WTC11 (cell line): ENCODE data around the gene PPFIBP2. TPM values are rescaled to one million over a fixed set of nuclear protein-coding genes. Genes with fewer than 3 reads are reported as not detected.

Experiments
- ATAC-seq: fragments of 200-7000 bp; cut with Tn5 transposase; 2 replicates; pipeline ENCODE4 v1.10.0; 2021; ENCODE audit warnings: mild to moderate bottlenecking, moderate library complexity
- CTCF ChIA-PET: fragments of 300-600 bp; sonication (Branson Sonifier 250); formaldehyde crosslinking; loops from one replicate; lab custom pipeline; 2021; ENCODE audit warnings: antibody characterized with exemption; lab: Charles Lee
- POLR2A ChIA-PET: fragments of 350-600 bp; sonication (Branson Sonifier 250); formaldehyde crosslinking; loops from one replicate; lab custom pipeline; 2021; ENCODE audit warnings: antibody characterized with exemption; lab: Charles Lee
- DNase-seq: peaks from one replicate; pipeline ENCODE4 v3.0.0; 2021; ENCODE audit warnings: low spot score
- H3K27ac Mint-ChIP-seq: 2 replicates; pipeline ENCODE4 v1.8.0; 2021; ENCODE audit warnings: mixed read lengths
- H3K27me3 Mint-ChIP-seq: 2 replicates; pipeline ENCODE4 v1.8.0; 2021; ENCODE audit warnings: low read depth, mild to moderate bottlenecking, moderate library complexity, mixed read lengths
- H3K36me3 Mint-ChIP-seq: 2 replicates; pipeline ENCODE4 v1.8.0; 2021; ENCODE audit warnings: mixed read lengths
- H3K4me1 Mint-ChIP-seq: 2 replicates; pipeline ENCODE4 v1.8.0; 2022; ENCODE audit warnings: mixed read lengths
- H3K4me3 Mint-ChIP-seq: 2 replicates; pipeline ENCODE4 v1.8.0; 2021; ENCODE audit warnings: mild to moderate bottlenecking, moderate library complexity, mixed read lengths
- H3K9me3 Mint-ChIP-seq: 2 replicates; pipeline ENCODE4 v1.8.0; 2021; ENCODE audit warnings: mixed read lengths
- AFF4 ChIP-seq: sonication (generic); formaldehyde crosslinking; IDR thresholded peaks from 2 replicates; pipeline ENCODE4 v1.8.1; 2023; ENCODE audit warnings: mild to moderate bottlenecking, missing genetic modification reagents, borderline replicate concordance
- ATF2 ChIP-seq: sonication (generic); formaldehyde crosslinking; IDR thresholded peaks from 2 replicates; pipeline ENCODE4 v1.8.1; 2022; ENCODE audit warnings: low read depth, missing genetic modification reagents, borderline replicate concordance
- ATF6 ChIP-seq: sonication (generic); formaldehyde crosslinking; IDR thresholded peaks from 2 replicates; pipeline ENCODE4 v1.8.1; 2023; ENCODE audit warnings: mild to moderate bottlenecking, missing genetic modification reagents
- ELF4 ChIP-seq: sonication (generic); formaldehyde crosslinking; IDR thresholded peaks from 2 replicates; pipeline ENCODE4 v1.8.1; 2022; ENCODE audit warnings: low read depth, mild to moderate bottlenecking, moderate library complexity, missing genetic modification reagents
- ESRRA ChIP-seq: sonication (generic); formaldehyde crosslinking; IDR thresholded peaks from 2 replicates; pipeline ENCODE4 v1.8.1; 2022; ENCODE audit warnings: mild to moderate bottlenecking, missing genetic modification reagents, borderline replicate concordance
- ETV6 ChIP-seq: sonication (generic); formaldehyde crosslinking; IDR thresholded peaks from 2 replicates; pipeline ENCODE4 v1.8.1; 2022; ENCODE audit warnings: mild to moderate bottlenecking, missing genetic modification reagents
- FOXP4 ChIP-seq: sonication (generic); formaldehyde crosslinking; IDR thresholded peaks from 2 replicates; pipeline ENCODE4 v1.8.0; 2022; ENCODE audit warnings: mild to moderate bottlenecking, missing genetic modification reagents
- IRF2 ChIP-seq: sonication (generic); formaldehyde crosslinking; IDR thresholded peaks from 2 replicates; pipeline ENCODE4 v1.8.0; 2022; ENCODE audit warnings: low read depth, missing genetic modification reagents, borderline replicate concordance
- MLX ChIP-seq: sonication (generic); formaldehyde crosslinking; IDR thresholded peaks from 2 replicates; pipeline ENCODE4 v1.8.1; 2023; ENCODE audit warnings: mild to moderate bottlenecking, missing genetic modification reagents, moderate library complexity
- NFATC4 ChIP-seq: fragments of 250-450 bp; sonication (Bioruptor Pico); IDR thresholded peaks from 2 replicates; pipeline ENCODE4 v1.9.0; 2021; ENCODE audit warnings: mild to moderate bottlenecking
- NR1H2 ChIP-seq: sonication (generic); formaldehyde crosslinking; IDR thresholded peaks from 2 replicates; pipeline ENCODE4 v1.9.0; 2021; ENCODE audit warnings: mild to moderate bottlenecking, moderate library complexity, missing genetic modification reagents
- PRDM15 ChIP-seq: sonication (generic); formaldehyde crosslinking; IDR thresholded peaks from 2 replicates; pipeline ENCODE4 v1.8.0; 2022; ENCODE audit warnings: missing genetic modification reagents
- PRRX2 ChIP-seq: fragments of 250-450 bp; sonication (Bioruptor Pico); IDR thresholded peaks from 2 replicates; pipeline ENCODE4 v1.8.0; 2021; ENCODE audit warnings: mild to moderate bottlenecking
- RELA ChIP-seq: sonication (generic); formaldehyde crosslinking; IDR thresholded peaks from 2 replicates; pipeline ENCODE4 v1.8.1; 2022; ENCODE audit warnings: missing genetic modification reagents, mild to moderate bottlenecking, borderline replicate concordance
- TEAD1 ChIP-seq: sonication (generic); formaldehyde crosslinking; IDR thresholded peaks from 2 replicates; pipeline ENCODE4 v1.8.0; 2022; ENCODE audit warnings: mild to moderate bottlenecking, missing genetic modification reagents
- TEAD4 ChIP-seq: sonication (generic); formaldehyde crosslinking; IDR thresholded peaks from 2 replicates; pipeline ENCODE4 v1.8.0; 2022; ENCODE audit warnings: mild to moderate bottlenecking, missing genetic modification reagents
- ZMAT4 ChIP-seq: fragments of 250-450 bp; sonication (Bioruptor Pico); IDR thresholded peaks from 2 replicates; pipeline ENCODE4 v1.9.0; 2021; ENCODE audit warnings: mild to moderate bottlenecking
- ZNF138 ChIP-seq: sonication (generic); formaldehyde crosslinking; conservative IDR thresholded peaks from 2 replicates; pipeline ENCODE4 v1.8.1; 2022; ENCODE audit warnings: mild to moderate bottlenecking, moderate library complexity, missing genetic modification reagents
- total RNA-seq: library from RNA; stranded (reverse); gene quantifications from 3 replicates; pipeline ENCODE4 v1.2.3, GENCODE V29; 2021

The PPFIBP2 gene
- total RNA-seq, 1 experiment from 2014 or later: 21.4 TPM

- CTCF ChIA-PET: interaction anchor here (1.8 kb wide), 1 partner anchor 15 kb away, joined by 5 read pairs; no protein-coding TSS in a partner anchor
- ATAC-seq (no peak), DNase-seq (no peak)
- peak overlapping the region; percentile 61 for H3K4me3 Mint-ChIP-seq
- peaks cover 26% of the 10 kb centered on the region for H3K36me3 Mint-ChIP-seq
- 0 out of 2 replicates have a peak, but pooled peaks cover 4% of the 10 kb centered on the region for H3K27me3 Mint-ChIP-seq
- TF ChIP-seq PRDM15 (CRISPR knock-in tag): no peak
- no peak for TF ChIP-seq IRF2
- TF ChIP-seq NR1H2: no peak
- no peak for TF ChIP-seq TEAD1 (CRISPR knock-in tag)
- no peak for TF ChIP-seq NFATC4
- no peak for TF ChIP-seq ATF6 (CRISPR knock-in tag)
- TF ChIP-seq RELA (CRISPR knock-in tag): no peak
- TF ChIP-seq PRRX2: no peak
- TF ChIP-seq FOXP4: no peak
- no peak for TF ChIP-seq ATF2 (CRISPR knock-in tag)
- TF ChIP-seq ETV6 (CRISPR knock-in tag): no peak
- no peak for TF ChIP-seq AFF4 (CRISPR knock-in tag)
- no peak for TF ChIP-seq MLX
- TF ChIP-seq ELF4 (CRISPR knock-in tag): no peak
- no peak for TF ChIP-seq ZNF138 (CRISPR knock-in tag)
- TF ChIP-seq ZMAT4: no peak
- no peak for TF ChIP-seq TEAD4 (CRISPR knock-in tag)
- no peak for TF ChIP-seq ESRRA
- no peak overlapping the region for H3K27ac Mint-ChIP-seq
- no peaks in the 10 kb centered on the region for H3K9me3 Mint-ChIP-seq
- POLR2A ChIA-PET: interaction anchor here (1.7 to 2.5 kb wide), 2 partner anchors 15 to 22 kb away, joined by 4 to 7 read pairs; no protein-coding TSS in a partner anchor
- peaks cover 43% of the 10 kb centered on the region for H3K4me1 Mint-ChIP-seq
Observed at GRCh38 chr11:7672276-7672959, 158.6 kb downstream of the PPFIBP2 start.
